NCI-H748 (cell line): Measurements from ENCODE around the gene MIPEP.
"Not testable (repeated sequence)": the region's sequence is repeated elsewhere in the genome, so short reads cannot be mapped to it uniquely, and the experiment has no call there.

Source experiments
- DNase-seq: peaks from one replicate; lab custom pipeline; 2025; ENCODE audit not compliant: unreplicated experiment; lab: John Stamatoyannopoulos, UW

The MIPEP gene

GRCh38 chr13:23778002-23778652 is 111.1 kb downstream of the MIPEP start:
- DNase-seq = no peak

DNA sequence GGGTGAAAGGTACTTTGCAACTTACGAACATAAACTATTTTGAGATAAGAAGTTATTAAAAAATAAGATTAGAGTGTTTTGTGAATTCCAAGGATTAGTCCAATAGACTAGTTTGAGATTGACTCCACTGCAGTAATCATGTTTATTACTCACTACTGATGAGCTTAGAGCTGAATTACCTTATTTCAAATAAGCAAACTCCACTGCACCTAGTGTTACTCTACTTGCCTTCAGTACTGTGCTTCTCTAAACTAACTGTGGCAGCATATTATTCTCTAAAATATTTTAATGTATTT is 111.7 kb downstream of the MIPEP start:
- no peak for DNase-seq

GRCh38 chr13:23776698-23777574 is 112.3 kb downstream of the MIPEP start:
- DNase-seq = no peak

GRCh38 chr13:23772717-23773116 is 116.5 kb downstream of the MIPEP start:
- no peak for DNase-seq

- no peak for DNase-seq
Measured at GRCh38 chr13:23771956-23772355, 117.2 kb downstream of the MIPEP start.

DNA sequence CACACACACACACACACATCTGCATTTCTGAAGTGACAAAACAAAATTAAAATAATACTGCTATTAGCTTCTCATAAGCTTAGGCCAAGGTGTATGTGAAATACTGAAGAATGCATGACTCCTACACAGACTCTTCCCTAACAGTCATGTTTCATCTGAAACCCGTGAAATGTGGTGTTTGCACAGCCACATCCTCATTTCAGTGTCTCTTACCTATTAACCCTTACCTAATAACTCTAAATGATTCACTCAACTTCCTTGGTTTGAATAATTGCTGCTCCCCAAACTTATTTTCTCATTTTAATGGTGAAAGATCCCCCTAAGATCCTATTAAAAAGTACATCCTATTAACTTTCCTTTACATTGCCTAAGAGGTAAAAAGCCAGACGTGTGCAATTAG is 117.6 kb downstream of the MIPEP start:
- DNase-seq = no peak

DNA sequence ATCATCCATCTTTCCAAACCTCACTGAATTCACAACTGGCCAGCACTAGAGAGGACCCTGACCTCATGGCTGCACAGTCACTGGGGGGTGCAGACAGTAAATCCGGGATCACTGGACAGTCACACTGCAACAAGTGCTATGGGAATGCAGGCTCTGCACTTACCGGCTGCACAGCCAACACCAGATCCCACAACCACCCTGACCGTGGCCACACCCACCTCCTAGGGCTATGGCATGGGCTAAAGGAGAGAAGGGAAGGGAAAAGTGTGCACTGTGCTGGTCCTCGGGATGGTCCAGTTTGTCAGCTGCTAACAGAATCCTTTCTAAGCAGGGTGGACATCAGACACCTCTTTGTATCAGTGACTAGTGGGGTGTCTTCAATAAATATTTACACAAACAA is 118.2 kb downstream of the MIPEP start:
- DNase-seq = no peak

DNA sequence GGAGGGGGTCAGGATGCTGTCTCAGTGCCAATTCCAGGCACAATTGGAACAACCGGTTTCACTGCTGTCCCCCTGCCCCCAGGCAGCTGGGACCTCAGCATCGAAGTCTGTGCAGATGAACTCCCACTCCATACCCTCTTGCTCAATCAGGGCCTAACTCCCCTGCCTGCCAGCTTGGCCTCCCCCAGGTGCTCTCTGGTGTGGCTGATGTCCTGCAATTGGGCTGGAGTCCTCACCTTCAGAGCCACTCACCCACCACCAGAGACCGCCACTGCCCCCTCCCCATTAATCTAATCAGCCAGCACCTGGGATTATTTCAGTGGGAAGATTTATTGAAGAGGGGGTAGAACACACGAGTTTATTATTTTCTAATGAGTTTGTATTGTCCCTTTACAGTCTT is 118.8 kb downstream of the MIPEP start:
- DNase-seq = no peak

- no peak for DNase-seq
Measured at GRCh38 chr13:23769401-23769800, 119.8 kb downstream of the MIPEP start.

GRCh38 chr13:23767838-23768237 is 121.4 kb downstream of the MIPEP start:
- no peak for DNase-seq

DNA sequence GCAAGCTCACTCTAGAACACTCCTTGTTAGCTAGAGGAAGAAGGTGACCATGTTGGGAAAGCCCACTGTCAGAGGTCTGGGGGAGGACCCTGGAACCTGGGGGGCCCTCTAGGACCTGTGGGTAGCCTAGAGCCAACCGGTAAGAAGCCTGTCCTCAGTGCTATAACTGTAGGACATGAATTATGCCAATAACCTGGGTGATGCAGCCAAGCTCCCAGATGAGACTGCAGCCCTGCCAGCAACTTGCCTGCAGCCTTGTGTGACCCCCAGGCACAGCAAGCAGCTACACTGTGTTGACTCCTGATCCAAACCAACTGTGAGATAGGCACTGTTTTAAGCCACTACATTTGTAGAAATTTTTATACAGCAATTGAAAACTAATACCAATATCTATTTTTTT is 122.3 kb downstream of the MIPEP start:
- no peak for DNase-seq

GRCh38 chr13:23766283-23766682 is 122.9 kb downstream of the MIPEP start:
- DNase-seq = no peak

- DNase-seq = no peak
Measured at GRCh38 chr13:23765531-23765930, 123.7 kb downstream of the MIPEP start.

GRCh38 chr13:23763318-23763717 is 125.9 kb downstream of the MIPEP start:
- no peak for DNase-seq

DNA sequence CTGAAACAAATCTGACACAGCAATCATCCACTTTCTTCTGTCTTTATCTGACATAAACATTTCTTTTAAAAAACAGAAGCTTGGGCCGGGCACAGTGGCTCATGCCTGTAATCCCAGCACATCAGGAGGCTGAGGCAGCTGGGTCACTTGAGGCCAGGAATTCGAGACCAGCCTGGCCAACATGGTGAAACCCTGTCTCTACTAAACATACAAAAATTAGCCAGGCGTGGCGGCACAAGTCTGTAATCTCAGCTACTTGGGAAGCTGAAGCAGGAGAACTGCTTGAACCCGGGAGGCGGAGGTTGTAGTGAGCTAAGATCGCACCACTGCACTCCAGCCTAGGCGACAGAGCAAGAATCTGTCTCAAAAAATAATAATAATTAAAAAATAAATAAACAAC is 127.4 kb downstream of the MIPEP start:
- DNase-seq = not testable (repeated sequence)

DNA sequence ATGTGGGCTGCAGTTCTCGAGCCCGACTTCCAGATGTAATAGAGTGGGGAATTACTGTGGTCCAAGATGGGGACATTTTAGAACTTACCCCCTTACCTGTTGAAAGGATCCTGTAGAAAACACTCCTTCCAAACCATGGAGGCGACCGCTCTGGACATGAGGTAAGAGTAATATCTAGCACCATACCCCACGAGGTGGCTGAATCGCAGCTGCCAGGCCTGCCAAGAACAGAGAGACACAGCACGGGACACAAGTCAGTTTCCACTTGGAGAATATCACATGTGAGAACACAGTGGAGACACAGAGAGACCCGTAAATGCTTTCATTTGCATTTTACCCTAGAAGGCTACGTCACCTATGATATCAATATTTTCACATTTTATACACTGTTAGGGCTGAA is 129.2 kb downstream of the MIPEP start:
- no peak for DNase-seq

DNA sequence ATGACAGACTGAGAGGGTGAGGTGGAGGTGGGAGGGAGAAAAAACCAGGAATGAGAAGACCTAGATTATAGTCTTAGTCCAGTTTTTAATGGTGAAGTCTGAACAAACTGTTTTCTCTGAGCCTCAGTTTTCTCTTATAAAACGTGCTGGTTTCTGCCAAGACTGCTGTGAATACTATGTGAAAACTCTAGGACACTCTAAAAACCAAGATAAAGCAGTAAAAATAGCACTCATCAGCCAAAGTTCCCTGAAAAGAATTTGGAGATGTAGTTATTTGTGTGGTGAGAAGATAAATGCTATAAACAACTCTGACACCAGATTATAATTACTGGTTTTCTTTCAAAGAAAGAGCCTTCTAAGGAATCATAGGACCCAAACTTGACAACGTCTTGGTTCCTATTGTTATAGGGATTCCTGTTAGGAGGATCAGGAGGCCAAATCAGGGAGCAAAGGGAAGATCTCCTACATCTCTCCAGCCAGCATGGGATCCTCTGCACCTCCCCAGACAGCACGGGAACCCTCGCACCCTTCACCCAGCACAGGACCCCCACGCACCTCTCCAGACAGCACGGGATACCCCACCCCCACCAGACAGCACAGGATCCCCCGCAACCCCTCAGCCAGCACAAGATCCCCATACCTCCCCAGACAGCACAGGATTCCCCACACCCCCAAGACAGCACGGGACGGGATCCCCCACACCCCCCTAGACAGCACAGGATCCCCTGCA is 130.2 kb downstream of the MIPEP start:
- DNase-seq = no peak

- DNase-seq = peak; percentile 81
Measured at GRCh38 chr13:23754997-23755396, 134.2 kb downstream of the MIPEP start.

DNA sequence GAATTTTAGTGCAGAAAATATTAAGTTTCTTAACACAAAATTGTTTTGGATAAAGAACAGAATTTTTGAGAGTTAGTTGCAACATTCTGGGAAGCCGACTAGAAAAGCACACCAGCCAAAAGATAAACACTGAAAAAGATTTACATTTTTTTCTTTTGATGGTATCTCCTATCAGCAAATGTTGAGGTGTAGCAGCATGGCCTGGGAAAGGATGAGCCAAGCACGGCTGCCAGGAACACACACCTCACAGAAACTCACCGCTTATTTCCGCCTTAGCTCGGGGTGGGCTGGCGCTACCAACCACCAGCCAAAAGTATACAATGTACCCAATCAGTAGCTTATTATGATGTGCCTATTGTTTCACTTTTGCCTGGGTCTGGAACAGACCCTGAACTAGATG is 134.7 kb downstream of the MIPEP start:
- no peak for DNase-seq

DNA sequence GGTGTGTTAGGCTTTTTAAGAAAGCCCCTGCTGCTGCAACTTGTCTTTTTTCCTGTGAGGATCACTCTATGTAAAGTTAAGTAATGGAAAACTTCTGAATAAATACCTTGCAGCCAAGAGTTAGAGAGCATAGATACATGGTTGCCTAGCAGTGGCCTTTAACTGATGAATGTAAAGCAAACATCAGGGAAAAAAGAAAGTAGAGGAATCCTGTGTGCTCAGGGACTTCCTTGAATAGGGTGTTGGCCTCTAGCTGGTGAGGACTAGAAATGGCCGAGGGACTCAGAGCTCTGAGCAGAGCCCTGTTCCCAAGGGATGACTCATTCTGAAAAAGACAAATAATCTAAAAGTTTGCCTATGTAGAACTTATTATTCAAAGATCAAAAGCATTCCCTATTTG is 135.7 kb downstream of the MIPEP start:
- DNase-seq = no peak

DNA sequence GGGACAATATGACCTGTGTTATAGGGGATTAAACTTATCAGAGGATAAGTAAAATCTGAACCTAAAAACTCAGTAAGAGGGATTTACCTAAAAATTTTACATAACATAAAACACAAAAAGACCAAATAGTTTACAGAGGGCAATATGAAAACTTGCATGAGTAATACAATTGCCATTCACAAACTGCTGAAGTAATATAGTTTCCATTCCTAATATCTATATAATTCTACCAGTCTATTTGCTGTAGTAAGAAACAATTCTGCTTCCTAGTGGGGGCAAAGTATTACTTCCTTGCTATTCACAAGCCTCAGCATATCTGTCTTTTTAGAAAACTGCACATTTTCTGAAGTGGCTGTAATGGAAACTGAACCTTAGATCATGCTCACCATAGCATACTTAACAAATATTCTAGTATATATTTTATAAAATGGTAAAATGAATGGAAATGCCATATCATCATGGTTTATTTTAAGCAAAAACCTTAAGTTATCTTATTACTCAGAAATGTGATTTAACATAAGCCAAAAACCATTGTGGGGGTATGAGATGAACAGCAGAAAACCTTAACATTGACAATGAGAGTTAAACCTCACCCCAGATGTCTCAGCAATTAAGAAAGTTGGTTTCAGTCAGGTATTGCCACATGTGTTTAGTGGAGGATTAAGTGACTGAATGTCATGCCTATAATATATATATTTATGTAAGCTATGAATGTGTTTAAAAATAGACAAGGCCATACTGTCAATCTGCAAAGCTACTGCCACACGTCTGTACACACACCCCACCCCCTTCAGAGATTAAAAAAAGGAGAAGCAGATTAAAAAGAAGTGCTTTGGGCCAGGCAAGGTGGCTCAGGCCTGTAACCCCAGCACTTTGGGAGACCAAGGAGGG is 136.8 kb downstream of the MIPEP start:
- no peak for DNase-seq
